Middle frontal gyrus (tissue), 1 donor: ENCODE measurements around the gene BCL3.
"Not testable (repeated sequence)": the region's sequence is repeated elsewhere in the genome, so short reads cannot be mapped to it uniquely, and the experiment has no call there.

ENCODE experiments used
- DNase-seq: peaks from one replicate; pipeline ENCODE4 v3.0.0-alpha.2; 2015; ENCODE audit warnings: low spot score; ENCODE audit errors: extremely low spot score

BCL3 gene

GRCh38 chr19:44757735-44758505, 9.4 kb downstream of the BCL3 start:
- peak; percentile 14 for DNase-seq

DNA sequence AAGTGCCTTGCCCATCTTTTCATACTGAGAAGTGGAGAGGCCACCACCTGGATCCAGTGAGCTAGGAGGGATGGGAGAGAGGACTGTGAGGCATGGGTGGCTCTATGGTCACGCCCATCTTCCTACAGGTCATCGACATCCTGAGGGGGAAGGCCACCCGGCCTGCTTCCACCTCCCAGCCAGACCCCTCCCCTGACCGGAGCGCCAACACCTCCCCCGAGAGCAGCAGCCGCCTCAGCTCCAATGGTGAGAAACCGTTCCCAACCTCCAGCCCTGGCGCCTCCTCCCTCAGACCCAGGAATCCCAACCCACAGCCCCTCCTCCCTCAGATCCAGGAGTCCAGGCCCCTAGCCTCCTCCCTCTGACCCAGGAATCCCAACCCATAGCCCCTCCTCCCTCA, 10.1 kb downstream of the BCL3 start:
- no peak for DNase-seq

DNA sequence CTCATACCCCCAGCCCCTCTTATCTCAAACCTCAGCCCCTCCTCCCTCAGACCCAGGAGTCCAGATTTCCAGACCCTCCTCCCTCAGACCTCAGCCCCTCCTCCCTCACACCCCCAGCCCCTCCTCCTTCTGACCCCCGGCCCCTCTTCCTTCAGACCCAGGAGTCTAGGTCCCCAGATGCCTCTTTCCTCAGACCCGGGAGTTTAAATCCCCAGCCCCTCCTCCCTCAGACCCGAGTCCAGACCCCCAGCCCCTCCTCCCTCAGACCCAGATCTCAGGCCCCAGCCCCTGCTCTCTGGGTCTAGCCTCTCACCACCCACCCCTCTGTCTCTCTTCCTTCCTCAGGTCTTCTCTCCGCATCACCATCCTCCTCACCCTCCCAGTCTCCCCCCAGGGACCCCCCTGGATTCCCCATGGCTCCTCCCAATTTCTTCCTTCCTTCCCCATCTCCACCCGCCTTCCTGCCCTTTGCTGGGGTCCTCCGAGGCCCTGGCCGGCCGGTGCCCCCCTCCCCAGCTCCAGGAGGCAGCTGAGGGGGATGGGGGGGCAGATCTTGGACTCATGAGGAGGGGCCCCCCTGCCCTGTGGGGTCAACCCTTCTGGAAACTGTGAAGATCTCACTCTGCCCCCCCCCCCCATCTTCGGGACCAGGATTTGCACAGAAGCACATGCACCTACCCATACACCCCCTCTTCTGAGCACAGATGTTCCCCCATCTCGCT, 10.7 kb downstream of the BCL3 start:
- DNase-seq, result no peak

DNA sequence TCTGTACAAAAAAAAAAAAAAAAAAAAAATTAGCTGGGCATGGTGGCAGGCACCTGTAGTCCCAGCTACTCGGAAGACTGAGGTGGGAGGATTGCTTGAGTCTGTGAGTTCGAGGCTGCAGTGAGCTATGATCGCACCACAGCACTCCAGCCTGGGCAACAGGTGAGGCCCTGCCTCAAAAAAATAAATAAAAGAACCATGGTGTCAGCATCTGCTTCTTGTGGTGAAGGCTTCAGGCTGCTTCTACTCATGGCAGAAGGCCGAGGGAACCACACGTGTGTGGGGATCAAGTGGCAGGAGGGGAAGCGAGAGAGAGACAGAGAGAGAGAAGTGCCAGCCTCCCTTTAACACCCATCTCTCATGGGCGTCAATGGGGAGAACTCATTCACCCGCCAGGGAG, 13.5 kb downstream of the BCL3 start:
- DNase-seq, result no peak

DNA sequence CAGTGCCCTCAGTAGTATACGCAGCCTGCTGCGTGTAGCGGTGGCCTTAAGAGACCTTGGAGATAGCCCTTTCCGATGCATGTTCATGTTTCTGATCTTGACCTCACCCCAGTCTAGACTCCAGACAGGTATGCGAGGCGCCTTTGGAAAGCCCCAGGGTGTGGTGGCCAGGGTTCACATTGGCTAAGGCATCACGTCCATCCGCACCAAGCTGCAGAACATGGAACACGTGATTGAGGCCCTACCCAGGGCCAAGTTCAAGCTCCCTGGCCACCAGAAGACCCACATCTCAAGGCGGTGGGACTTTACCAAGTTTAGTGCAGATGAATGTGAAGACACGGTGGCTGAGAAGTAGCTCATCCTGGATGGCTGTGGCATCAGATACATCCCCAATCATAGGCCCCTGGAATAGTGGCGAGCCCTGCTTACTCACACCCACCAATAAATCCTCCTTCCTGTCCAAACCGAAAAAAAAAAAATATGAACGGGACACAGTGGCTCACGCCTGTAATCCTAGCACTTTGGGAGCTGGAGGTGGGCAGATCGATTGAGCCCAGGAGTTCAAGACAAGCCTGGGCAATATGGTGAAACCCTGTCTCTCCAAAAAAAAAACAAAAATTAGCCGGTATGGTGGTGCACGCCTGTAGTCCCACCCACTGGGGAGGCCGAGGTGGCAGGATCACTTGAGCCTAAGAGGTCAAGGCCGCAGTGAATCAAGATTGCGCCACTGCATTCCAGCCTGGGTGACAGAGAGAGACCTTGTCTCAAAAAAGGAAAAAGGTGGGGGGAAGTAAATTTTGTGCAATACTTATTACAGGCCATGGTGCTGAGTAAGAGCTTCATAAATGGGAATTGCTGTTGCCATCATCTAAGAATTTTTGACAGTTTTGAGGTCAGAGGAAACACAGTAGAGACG, 16.8 kb downstream of the BCL3 start:
- no peak for DNase-seq

GRCh38 chr19:44765949-44766335, 17.4 kb downstream of the BCL3 start:
- no peak for DNase-seq

GRCh38 chr19:44767295-44768180, 19.0 kb downstream of the BCL3 start:
- DNase-seq, result no peak

GRCh38 chr19:44770550-44771257, 22.2 kb downstream of the BCL3 start:
- peak; percentile 65 for DNase-seq

DNA sequence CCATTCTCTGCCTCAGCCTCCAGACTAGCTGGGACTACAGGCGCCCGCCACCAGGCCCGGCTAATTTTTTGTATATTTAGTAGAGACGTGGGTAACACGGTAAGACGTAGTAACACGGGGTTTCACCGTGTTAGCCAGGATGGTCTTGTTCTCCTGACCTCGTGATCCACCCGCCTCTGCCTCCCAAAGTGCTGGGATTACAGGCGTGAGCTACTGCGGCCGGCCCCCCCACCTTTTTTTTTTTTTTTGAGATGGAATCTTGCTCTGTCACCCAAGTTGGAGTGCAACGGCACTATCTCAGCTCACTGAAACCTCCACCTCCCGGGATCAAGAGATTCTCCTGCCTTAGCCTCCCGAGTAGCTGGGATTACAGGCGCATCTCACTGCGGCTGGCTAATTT, 23.6 kb downstream of the BCL3 start:
- not testable (repeated sequence) for DNase-seq

DNA sequence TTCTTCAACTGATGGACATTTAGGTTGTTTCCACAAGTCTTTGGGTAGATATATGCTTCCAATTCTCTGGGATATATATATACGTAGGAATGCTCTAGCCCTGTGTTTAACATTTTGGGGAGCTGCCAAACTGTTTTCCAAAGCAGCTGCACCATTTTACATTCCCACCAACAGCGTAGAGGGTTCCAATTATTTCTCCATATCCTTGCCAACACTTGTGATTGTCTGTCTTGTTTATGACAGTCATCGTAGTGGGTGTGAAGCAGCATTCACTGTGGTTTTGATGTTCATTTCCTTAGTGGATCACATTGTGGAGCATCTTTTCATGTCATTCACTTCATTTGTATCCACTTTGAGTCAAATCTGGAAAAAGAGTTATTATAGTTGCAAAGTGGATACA, 24.5 kb downstream of the BCL3 start:
- no peak for DNase-seq

- DNase-seq, result no peak
Observed at GRCh38 chr19:44775676-44776240, 27.2 kb downstream of the BCL3 start.

DNA sequence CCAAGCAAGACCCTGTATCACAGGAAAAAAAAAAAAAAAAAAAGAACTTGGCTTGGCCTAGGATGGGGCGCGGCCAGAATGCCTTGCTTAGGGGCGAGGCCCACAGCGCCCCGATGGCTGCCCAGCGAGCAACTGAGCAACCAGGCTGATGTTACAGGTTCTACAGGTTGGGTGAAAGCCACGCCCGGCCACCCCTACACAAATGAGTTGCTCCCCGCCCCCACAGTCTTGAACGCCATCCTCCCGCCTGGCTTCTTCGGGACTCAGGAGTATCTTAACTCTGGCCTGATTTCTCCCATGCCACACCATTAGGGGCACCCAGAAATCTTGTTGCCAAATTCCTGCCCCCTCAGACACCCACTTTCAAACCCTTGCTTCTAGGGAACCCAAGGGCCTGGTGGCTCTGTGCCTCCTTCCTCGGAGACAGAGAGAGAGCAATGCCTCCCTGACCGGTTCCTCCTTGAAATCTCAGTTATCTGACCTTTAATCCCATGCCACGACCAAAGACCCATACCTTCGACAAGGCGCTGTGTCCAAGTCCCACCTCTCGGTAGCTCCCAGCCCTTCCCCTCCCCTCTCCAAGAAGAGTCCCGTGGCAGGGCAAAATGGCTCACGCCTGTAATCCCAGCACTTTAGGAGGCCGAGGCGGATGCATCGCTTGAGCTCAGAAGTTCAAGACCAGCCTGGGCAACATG, 28.0 kb downstream of the BCL3 start:
- DNase-seq, result no peak

GRCh38 chr19:44777715-44778347, 29.3 kb downstream of the BCL3 start, which contains the start of gene CBLC:
Gene CBLC, plus strand, starts transcription at chr19:44777890. Its CDS starts 42 bp downstream, at chr19:44777932.
- no peak for DNase-seq

GRCh38 chr19:44779150-44779549, 30.6 kb downstream of the BCL3 start:
- no peak for DNase-seq

- not testable (repeated sequence) for DNase-seq
Observed at GRCh38 chr19:44781694-44782093, 33.2 kb downstream of the BCL3 start.

- DNase-seq, result no peak
Observed at GRCh38 chr19:44782729-44783128, 34.2 kb downstream of the BCL3 start.

GRCh38 chr19:44783545-44783944, 35.0 kb downstream of the BCL3 start:
- DNase-seq, result no peak

DNA sequence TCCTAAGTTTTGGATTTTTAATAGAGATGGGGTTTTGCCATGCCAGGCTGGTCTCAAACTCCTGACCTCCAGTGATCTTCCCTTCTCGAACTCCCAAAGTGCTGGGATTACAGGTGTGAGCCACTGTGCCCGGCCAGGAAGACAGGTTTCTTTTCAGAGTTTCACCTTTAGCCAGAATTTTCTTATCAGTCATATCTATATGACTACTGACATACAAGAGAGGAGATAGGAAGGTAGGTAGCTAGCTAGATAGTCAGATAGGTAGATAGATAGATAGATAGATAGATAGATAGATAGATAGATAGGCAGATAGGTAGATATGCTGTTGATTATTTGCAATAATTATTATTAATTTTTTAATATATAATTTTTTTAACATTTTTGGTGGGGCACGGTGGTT, 36.8 kb downstream of the BCL3 start:
- DNase-seq, result no peak

DNA sequence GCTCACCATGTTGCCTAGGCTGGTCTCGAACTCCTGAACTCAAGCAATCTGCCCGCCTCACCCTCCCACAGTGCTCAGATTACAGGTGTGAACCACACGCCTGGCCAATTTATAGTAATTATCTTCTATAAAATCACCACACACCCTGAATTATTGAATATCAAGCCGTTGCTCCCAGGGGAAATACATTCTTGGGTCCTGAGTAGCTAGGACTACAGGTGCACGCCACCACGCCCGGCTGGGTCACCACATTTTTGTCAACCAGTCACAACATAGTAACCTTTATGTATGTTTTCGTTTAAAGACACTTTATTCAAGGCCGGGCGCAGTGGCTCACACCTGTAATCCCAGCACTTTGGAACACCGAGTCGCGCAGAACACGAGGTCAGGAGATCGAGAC, 37.5 kb downstream of the BCL3 start:
- no peak for DNase-seq
